HepG2 (cell line): ENCODE results near the gene MEGF6. TPM values are rescaled to one million over a fixed set of nuclear protein-coding genes. Genes with fewer than 3 reads are reported as not detected.

Experiments
- AGO1 ChIP-seq: fragments of 200-400 bp; formaldehyde crosslinking; IDR thresholded peaks from 2 replicates; pipeline ENCODE4 v1.6.1; 2017; ENCODE audit warnings: mild to moderate bottlenecking, low read depth, low read length, moderate library complexity; ENCODE audit not compliant: poor library complexity, severe bottlenecking
- HIC2 ChIP-seq: sonication (generic); formaldehyde crosslinking; IDR thresholded peaks from 2 replicates; pipeline ENCODE4 v1.9.0; 2022; ENCODE audit warnings: low read depth, missing genetic modification reagents
- LCORL ChIP-seq, 2 experiments: fragments of 450-650 bp in 1 of 2; sonication (generic) in 1 of 2; formaldehyde crosslinking in 1 of 2; IDR thresholded peaks; 2 replicates each; pipeline versions ENCODE4 v1.5.0 to v1.6.1; 2017 to 2020; ENCODE audit warnings: antibody characterized with exemption in 1 of 2, missing genetic modification reagents in 1 of 2
- MBD4 ChIP-seq: IDR thresholded peaks from 2 replicates; pipeline ENCODE4 v1.6.1; 2012; ENCODE audit warnings: low read length, inconsistent platforms, borderline replicate concordance
- MEIS1 ChIP-seq: sonication (generic); formaldehyde crosslinking; IDR thresholded peaks from 2 replicates; pipeline ENCODE4 v1.9.0; 2021; ENCODE audit warnings: mild to moderate bottlenecking, missing genetic modification reagents, moderate library complexity, borderline replicate concordance
- MYPOP ChIP-seq: sonication (generic); formaldehyde crosslinking; IDR thresholded peaks from 2 replicates; pipeline ENCODE4 v1.8.1; 2023; ENCODE audit warnings: mild to moderate bottlenecking, moderate library complexity, missing genetic modification reagents
- SAP130 ChIP-seq: IDR thresholded peaks from 2 replicates; pipeline ENCODE4 v1.6.1; 2016; ENCODE audit warnings: low read depth
- STAG1 ChIP-seq: sonication (generic); formaldehyde crosslinking; IDR thresholded peaks from 2 replicates; pipeline ENCODE4 v1.4.0; 2020; ENCODE audit warnings: missing genetic modification reagents
- UBTF ChIP-seq: sonication (generic); formaldehyde crosslinking; IDR thresholded peaks from 2 replicates; pipeline ENCODE4 v1.4.0; 2020; ENCODE audit warnings: mild to moderate bottlenecking, missing genetic modification reagents
- YEATS4 ChIP-seq: sonication (generic); formaldehyde crosslinking; IDR thresholded peaks from 2 replicates; pipeline ENCODE4 v1.4.0; 2020; ENCODE audit warnings: missing genetic modification reagents, borderline replicate concordance
- ZFYVE20 ChIP-seq: sonication (generic); formaldehyde crosslinking; IDR thresholded peaks from 2 replicates; pipeline ENCODE4 v1.8.0; 2023; ENCODE audit warnings: low read depth, mild to moderate bottlenecking, moderate library complexity, missing genetic modification reagents, borderline replicate concordance
- ZGPAT ChIP-seq: IDR thresholded peaks from 2 replicates; pipeline ENCODE4 v1.6.1; 2016; ENCODE audit warnings: mild to moderate bottlenecking
- ZNF556 ChIP-seq: sonication (generic); formaldehyde crosslinking; IDR thresholded peaks from 2 replicates; pipeline ENCODE4 v1.4.0; 2020; ENCODE audit warnings: mild to moderate bottlenecking, missing genetic modification reagents, borderline replicate concordance
- ZNF569 ChIP-seq: sonication (generic); formaldehyde crosslinking; IDR thresholded peaks from 2 replicates; pipeline ENCODE4 v1.5.0; 2020; ENCODE audit warnings: mild to moderate bottlenecking, missing genetic modification reagents, moderate library complexity, borderline replicate concordance
- ZNF7 ChIP-seq: IDR thresholded peaks from 2 replicates; pipeline ENCODE4 v1.6.1; 2016; ENCODE audit warnings: missing biosample characterization, missing genetic modification reagents
- ZNF737 ChIP-seq: sonication (generic); formaldehyde crosslinking; IDR thresholded peaks from 2 replicates; pipeline ENCODE4 v1.5.0; 2020; ENCODE audit warnings: missing genetic modification reagents, mild to moderate bottlenecking, borderline replicate concordance
- ZNF775 ChIP-seq: sonication (generic); formaldehyde crosslinking; IDR thresholded peaks from 2 replicates; pipeline ENCODE4 v1.4.0; 2020; ENCODE audit warnings: missing genetic modification reagents, mild to moderate bottlenecking, moderate library complexity, borderline replicate concordance
- polyA plus RNA-seq, 8 experiments: library from polyadenylated mRNA; depleted of rRNA in 3 of 8; stranded (reverse) in 7 of 8; unstranded in 1 of 8; fragments of >200 nt; fragmentation: Illumina TruSeq in 4 of 8; extraction: Trizol in 4 of 8; gene quantifications; 2 replicates each; pipeline versions ENCODE4 v1.2.1 to v1.2.3, GENCODE V29; 2011 to 2016; ENCODE audit warnings: low read depth in 4 of 8, missing spikeins in 1 of 8, mixed read lengths in 1 of 8; ENCODE audit not compliant: insufficient read depth in 1 of 8
- total RNA-seq, 5 experiments: library from RNA; depleted of rRNA; stranded (reverse); fragments of >200 nt; fragmentation: Illumina TruSeq; extraction: Trizol; gene quantifications; 2 replicates each; pipeline ENCODE4 v1.2.3, GENCODE V29; 2016; ENCODE audit warnings: low read depth in 1 of 5
- TF ChIP-seq, protein P1 (sequence below): sonication (generic); formaldehyde crosslinking; conservative IDR thresholded peaks from 2 replicates; pipeline ENCODE4 v1.8.0; 2022; ENCODE audit warnings: missing genetic modification reagents
- TF ChIP-seq, protein P2 (sequence below): sonication (generic); formaldehyde crosslinking; IDR thresholded peaks from 2 replicates; pipeline ENCODE4 v1.4.0; 2020; ENCODE audit warnings: mild to moderate bottlenecking, missing genetic modification reagents

Gene MEGF6
- total and polyA plus RNA-seq, 2 of the 13 experiments (the other 11 are each of a cell fraction or from before 2014, with no cell fraction given): 1.9 TPM

DNA sequence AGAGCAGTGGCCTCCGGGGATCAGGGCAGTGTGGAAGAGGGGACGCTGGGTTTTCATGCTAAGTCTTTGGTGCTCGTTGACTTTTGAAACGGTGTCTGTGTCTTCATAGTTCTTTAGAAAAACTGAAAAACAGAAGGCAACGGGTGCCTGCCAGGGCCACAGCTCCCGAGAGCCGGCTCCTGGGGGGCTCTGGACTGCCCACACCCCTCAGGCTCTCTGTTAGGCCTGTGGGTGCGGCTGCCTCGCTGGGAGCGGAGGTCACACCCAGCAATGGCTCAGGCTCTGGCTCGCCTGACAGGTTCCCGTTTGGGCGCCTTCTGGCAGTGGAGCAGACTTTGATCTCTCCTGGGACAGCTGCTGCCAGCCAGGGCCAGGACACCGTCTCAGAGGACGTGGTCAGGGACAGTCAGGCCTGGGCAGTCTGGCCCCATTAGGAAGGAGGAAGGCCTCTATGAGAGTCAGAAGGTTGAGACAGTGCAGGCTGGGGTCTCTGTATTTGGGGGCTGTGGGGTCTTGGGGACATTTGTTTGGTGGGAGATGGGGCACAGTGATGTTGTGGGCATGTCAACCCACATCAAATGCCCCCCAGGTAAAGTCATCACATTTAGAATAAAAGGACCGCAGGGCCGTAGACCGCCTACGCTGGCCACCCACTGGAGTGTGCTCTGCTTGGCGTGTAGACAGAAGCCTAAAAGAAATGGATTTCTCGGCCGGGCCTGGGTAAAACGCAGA is 151.2 kb downstream of the MEGF6 start (continued):
- TF ChIP-seq UBTF (CRISPR knock-in tag) (peak; percentile 71), ZNF775 (no peak), ZNF556 (CRISPR knock-in tag) (peak; percentile 28; the same call in 1 of the 2 replicates), HIC2 (CRISPR knock-in tag) (peak; percentile 73), MBD4 (no peak), YEATS4 (CRISPR knock-in tag) (peak; percentile 81), MYPOP (CRISPR knock-in tag) (peak; percentile 74), STAG1 (CRISPR knock-in tag) (0 out of 2 replicates have a peak, but pooled peaks have one; percentile 3), ZNF569 (CRISPR knock-in tag) (no peak), ZNF737 (CRISPR knock-in tag) (no peak), ZFYVE20 (CRISPR knock-in tag) (no peak), AGO1 (no peak), LCORL (IDR thresholded peaks at IDR 0.05) (no peak), LCORL (CRISPR knock-in tag; IDR thresholded peaks at IDR 0.05) (peak; percentile 79), ZNF7 (no peak), MEIS1 (CRISPR knock-in tag) (peak; percentile 70; the same call in 1 of the 2 replicates), ZGPAT (CRISPR knock-in tag) (peak; percentile 47; the same call in 1 of the 2 replicates), SAP130 (CRISPR knock-in tag) (peak; percentile 86)
- TF ChIP-seq, protein P1, sequence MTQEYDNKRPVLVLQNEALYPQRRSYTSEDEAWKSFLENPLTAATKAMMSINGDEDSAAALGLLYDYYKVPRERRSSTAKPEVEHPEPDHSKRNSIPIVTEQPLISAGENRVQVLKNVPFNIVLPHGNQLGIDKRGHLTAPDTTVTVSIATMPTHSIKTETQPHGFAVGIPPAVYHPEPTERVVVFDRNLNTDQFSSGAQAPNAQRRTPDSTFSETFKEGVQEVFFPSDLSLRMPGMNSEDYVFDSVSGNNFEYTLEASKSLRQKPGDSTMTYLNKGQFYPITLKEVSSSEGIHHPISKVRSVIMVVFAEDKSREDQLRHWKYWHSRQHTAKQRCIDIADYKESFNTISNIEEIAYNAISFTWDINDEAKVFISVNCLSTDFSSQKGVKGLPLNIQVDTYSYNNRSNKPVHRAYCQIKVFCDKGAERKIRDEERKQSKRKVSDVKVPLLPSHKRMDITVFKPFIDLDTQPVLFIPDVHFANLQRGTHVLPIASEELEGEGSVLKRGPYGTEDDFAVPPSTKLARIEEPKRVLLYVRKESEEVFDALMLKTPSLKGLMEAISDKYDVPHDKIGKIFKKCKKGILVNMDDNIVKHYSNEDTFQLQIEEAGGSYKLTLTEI: no peak
- TF ChIP-seq, protein P2, sequence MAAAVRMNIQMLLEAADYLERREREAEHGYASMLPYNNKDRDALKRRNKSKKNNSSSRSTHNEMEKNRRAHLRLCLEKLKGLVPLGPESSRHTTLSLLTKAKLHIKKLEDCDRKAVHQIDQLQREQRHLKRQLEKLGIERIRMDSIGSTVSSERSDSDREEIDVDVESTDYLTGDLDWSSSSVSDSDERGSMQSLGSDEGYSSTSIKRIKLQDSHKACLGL (CRISPR knock-in tag): 0 out of 2 replicates have a peak, but pooled peaks have one; percentile 45
